NT2/D1 (cell line): ENCODE results near the gene MS4A6E.

ENCODE experiments used
- DNase-seq: peaks from one replicate; pipeline ENCODE4 v3.0.0-alpha.2; 2011; ENCODE audit warnings: low read depth, low spot score
- H3K27me3 ChIP-seq: 2 replicates; pipeline ENCODE4 v1.6.0; 2011; ENCODE audit warnings: mild to moderate bottlenecking; ENCODE audit not compliant: insufficient read length, insufficient read depth
- H3K36me3 ChIP-seq: 2 replicates; pipeline ENCODE4 v1.6.1; 2011; ENCODE audit warnings: mild to moderate bottlenecking, low read length, mixed read lengths; ENCODE audit not compliant: insufficient read depth, insufficient read length
- H3K4me1 ChIP-seq: 2 replicates; pipeline ENCODE4 v1.5.1; 2011; ENCODE audit not compliant: insufficient read depth, insufficient read length
- H3K4me3 ChIP-seq: 2 replicates; pipeline ENCODE4 v1.5.1; 2011; ENCODE audit warnings: low read depth; ENCODE audit not compliant: insufficient read length
- H3K9ac ChIP-seq: 2 replicates; pipeline ENCODE4 v1.6.0; 2011; ENCODE audit warnings: low read depth; ENCODE audit not compliant: insufficient read length
- H3K9me3 ChIP-seq: 2 replicates; pipeline ENCODE4 v1.5.1; 2011; ENCODE audit warnings: mild to moderate bottlenecking, low read length; ENCODE audit not compliant: insufficient read depth
- SUZ12 ChIP-seq: IDR thresholded peaks from 2 replicates; pipeline ENCODE4 v1.6.1; 2011; ENCODE audit not compliant: insufficient read length, insufficient read depth; ENCODE audit errors: extremely low read depth
- YY1 ChIP-seq: IDR thresholded peaks from 2 replicates; pipeline ENCODE4 v1.6.1; 2011; ENCODE audit not compliant: insufficient read length, insufficient read depth
- ZNF274 ChIP-seq: IDR thresholded peaks from 2 replicates; pipeline ENCODE4 v1.6.1; 2011; ENCODE audit warnings: mild to moderate bottlenecking, low read depth, low read length

The MS4A6E gene

DNA sequence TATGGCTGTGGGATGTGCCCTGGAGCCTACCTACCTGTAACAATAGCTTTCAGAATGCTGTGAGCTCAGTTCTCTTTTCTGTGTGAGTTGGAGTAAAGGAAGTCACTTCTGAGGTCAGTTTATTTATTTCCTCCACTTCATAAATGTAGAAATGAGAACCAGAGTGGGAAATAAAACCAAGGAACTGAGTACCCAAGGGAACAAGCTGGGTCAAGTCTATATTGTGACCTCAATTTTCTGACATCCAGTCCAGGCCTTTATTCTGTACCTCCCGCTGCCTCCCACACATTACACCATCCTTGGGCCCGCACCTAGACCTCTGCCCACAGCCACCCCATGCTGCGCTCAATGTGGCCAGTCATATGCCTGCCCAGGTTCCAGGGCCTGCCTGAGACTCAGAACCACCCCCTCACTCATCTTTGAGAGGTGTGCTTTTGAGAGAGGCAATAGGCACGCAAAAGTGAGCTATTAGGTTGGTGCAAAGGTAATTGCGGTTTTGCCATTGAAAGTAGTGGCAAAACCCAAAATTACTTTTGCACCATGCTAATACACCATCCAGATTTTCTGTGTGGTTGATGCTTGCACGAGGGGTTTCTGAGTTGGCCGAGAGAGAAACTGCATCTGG is 9.8 kb downstream of the MS4A6E start:
- no peak for TF ChIP-seq ZNF274
- no peak for TF ChIP-seq SUZ12
- no peak for TF ChIP-seq YY1

DNA sequence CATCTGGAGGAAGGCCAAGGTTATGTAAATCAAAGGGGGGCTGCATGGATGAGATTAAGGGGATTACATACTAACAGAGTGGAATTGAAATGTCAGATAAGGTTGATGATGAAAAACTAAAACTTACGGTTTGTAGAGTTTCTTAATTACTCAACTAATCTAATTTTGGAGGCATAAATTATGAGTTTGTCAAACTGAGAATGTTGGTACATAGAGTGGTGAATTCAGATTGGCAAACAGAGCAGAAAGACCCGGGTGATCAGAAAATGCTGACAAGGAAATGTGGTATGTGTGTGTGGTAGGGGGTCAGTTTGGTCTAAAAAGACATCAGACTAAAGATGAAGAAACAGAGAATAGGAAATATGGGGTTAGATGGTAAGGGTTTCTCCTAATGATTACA is 11.0 kb downstream of the MS4A6E start:
- TF ChIP-seq SUZ12 (no peak), ZNF274 (no peak), YY1 (no peak)
- H3K4me3 ChIP-seq: no peak overlapping the region
- no peaks in the 10 kb centered on the region for H3K36me3 ChIP-seq
- no peaks in the 10 kb centered on the region for H3K9me3 ChIP-seq
- no peak overlapping the region for H3K9ac ChIP-seq
- no peaks in the 10 kb centered on the region for H3K27me3 ChIP-seq
- no peaks in the 10 kb centered on the region for H3K4me1 ChIP-seq
- no peak for DNase-seq

More for the DNA sequence above, 9.8 kb downstream of the MS4A6E start:
- no peak overlapping the region for H3K4me3 ChIP-seq
- DNase-seq: no peak
- no peaks in the 10 kb centered on the region for H3K27me3 ChIP-seq
- no peaks in the 10 kb centered on the region for H3K4me1 ChIP-seq
- H3K36me3 ChIP-seq: no peaks in the 10 kb centered on the region
- no peaks in the 10 kb centered on the region for H3K9me3 ChIP-seq
- no peak overlapping the region for H3K9ac ChIP-seq

DNA sequence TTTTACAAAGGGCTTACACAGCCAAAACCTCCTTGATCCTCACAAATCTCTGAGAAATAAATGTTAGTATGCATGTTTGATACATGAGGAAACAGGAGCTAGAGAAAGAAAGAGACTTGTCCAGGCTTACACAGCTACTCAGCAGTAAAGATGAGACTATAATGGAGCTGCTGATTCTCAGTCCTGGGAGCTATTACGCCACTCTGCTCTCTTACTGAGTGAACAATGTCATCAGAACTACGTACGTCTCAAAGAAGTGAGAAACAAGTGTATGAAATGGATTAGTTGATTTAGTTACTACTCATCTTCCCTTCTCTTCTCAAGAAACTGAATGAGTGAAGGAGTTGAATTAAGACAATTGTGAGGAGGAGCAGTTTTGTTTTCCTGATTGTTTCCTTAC is 12.3 kb downstream of the MS4A6E start:
- Histone ChIP-seq H3K4me3 (no peak overlapping the region), H3K36me3 (no peaks in the 10 kb centered on the region), H3K27me3 (no peaks in the 10 kb centered on the region), H3K9me3 (no peaks in the 10 kb centered on the region), H3K9ac (no peak overlapping the region), H3K4me1 (no peaks in the 10 kb centered on the region)
- DNase-seq: no peak
- TF ChIP-seq YY1 (no peak), ZNF274 (no peak), SUZ12 (no peak)

DNA sequence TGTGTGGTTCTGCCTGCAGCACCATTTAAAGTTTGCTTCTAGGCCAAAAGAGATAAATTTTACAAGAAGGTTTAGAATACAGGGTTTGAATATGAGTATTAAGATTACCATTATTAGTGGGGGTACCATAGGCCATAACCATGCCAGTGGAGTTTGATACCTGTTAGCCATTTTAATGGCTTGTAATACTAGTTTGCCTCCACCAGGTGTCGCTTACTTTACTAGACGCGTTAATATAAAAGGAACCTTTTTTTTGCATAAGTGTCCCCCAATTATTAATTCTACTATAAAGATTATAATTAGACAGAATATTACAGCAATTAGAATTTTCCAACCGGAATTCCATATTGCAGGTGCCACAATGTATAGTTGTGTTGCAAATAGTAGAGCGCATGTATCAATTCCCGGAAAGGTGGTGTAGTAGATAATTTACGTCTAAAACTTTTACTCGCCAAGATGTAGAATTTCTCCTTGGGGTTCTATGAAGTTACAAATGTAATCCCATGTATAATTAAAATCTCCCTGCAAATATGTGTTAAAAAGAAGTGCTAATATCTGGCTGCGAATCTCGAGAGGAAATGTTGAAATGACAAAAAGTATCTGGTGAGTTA is 16.1 kb downstream of the MS4A6E start:
- TF ChIP-seq ZNF274 (no peak), SUZ12 (no peak), YY1 (no peak)
- Histone ChIP-seq H3K36me3 (no peaks in the 10 kb centered on the region), H3K9me3 (no peaks in the 10 kb centered on the region), H3K27me3 (no peaks in the 10 kb centered on the region), H3K4me1 (no peaks in the 10 kb centered on the region), H3K4me3 (no peak overlapping the region), H3K9ac (no peak overlapping the region)
- DNase-seq: no peak

DNA sequence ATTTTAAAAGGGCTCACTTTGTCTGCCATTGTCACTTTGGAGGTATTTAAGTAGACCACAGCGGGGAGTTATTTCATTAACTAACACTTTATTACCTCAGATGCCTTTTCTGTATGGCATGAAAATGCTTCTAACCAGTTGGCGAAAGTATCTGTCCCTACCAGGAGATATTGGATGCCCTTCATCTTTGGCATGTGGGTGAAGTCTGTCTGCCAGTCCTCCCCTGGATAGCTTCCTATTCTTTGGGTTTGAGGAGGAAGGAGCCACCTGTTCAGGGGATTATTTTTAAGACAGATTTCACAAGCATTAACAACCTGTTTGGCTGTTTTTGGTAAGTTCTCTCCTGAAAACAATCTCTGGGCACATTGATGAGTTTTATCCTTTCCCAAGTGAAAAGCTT is 17.1 kb downstream of the MS4A6E start:
- Histone ChIP-seq H3K4me3 (no peak overlapping the region), H3K4me1 (no peaks in the 10 kb centered on the region), H3K9me3 (no peaks in the 10 kb centered on the region), H3K9ac (no peak overlapping the region), H3K27me3 (no peaks in the 10 kb centered on the region), H3K36me3 (no peaks in the 10 kb centered on the region)
- no peak for TF ChIP-seq ZNF274
- no peak for TF ChIP-seq SUZ12
- no peak for TF ChIP-seq YY1
- no peak for DNase-seq

DNA sequence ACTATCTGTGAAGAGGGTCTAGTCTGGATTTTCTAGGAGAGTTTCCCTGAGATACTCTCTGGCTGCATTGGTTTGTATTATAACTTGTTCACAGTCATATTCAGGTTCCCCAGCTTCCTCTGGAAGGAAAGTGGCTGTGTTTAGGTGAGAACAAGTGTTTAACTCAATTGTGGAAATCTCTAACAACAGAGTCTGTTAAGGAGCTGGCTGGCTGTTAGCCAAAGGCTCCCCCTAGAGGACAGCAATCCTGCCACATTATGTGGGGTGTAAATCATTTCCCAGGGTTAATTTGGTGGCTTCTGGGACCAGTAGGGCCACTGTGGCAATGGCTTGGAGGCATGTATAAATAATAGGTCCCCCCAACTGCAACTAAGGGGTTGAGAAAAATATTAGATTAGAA is 18.4 kb downstream of the MS4A6E start:
- DNase-seq: peak; percentile 35
- Histone ChIP-seq H3K4me3 (no peak overlapping the region), H3K36me3 (no peaks in the 10 kb centered on the region), H3K9me3 (no peaks in the 10 kb centered on the region; the same call in 1 of the 2 replicates), H3K4me1 (no peaks in the 10 kb centered on the region), H3K9ac (no peak overlapping the region), H3K27me3 (no peaks in the 10 kb centered on the region)
- TF ChIP-seq YY1: no peak
- no peak for TF ChIP-seq ZNF274
- TF ChIP-seq SUZ12: no peak

DNA sequence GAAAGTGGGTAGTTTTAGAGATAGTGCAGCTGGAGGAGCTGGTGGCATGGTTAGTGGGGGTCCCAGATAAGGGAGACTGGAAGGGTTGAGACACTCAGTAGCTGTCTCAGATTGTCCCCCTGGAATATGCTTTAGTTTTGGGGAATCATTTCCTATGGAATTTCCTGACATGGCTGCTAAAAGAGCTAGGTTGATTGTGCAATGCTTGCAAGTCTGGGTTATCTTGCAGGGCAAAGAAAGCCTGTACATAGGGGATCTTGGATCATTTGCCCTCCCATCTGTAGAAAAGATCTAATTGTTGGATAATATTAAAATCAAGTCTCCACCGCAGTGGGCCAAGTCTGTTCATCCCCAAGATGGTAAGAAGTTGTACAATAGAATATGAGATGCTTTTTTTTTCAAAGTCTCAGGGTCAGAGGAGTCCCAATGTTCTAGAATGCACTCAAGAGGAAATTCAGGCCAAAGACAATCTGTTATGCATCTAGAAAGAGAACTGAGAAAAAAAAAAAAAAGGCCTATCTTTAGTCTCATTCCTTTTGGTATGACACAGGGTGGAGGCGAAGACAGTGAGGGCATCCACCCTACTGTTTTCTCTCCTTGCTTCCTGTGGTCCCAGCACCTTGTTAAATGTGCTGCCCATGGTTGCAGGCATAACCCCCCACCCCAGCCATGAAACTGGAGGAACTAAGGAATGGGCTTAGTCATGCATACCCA is 20.2 kb downstream of the MS4A6E start:
- H3K36me3 ChIP-seq: no peaks in the 10 kb centered on the region
- H3K4me1 ChIP-seq: no peaks in the 10 kb centered on the region
- TF ChIP-seq YY1: no peak
- no peak for TF ChIP-seq SUZ12
- no peak for TF ChIP-seq ZNF274
- H3K27me3 ChIP-seq: no peaks in the 10 kb centered on the region
- no peak for DNase-seq
- H3K9ac ChIP-seq: no peak overlapping the region
- H3K9me3 ChIP-seq: no peaks in the 10 kb centered on the region; the same call in 1 of the 2 replicates
- H3K4me3 ChIP-seq: no peak overlapping the region
